ENCODE results near the gene CENATAC. TPM values are rescaled to one million over a fixed set of nuclear protein-coding genes. Genes with fewer than 3 reads are reported as not detected.
"Not testable (repeated sequence)": the region's sequence is repeated elsewhere in the genome, so short reads cannot be mapped to it uniquely, and the experiment has no call there.

The CENATAC gene
- total RNA-seq, 2 experiments from 2014 or later = 43.4 to 47.1 TPM

- CTCF ChIA-PET = interaction anchor here (0.9 to 2.5 kb wide), 11 partner anchors 9 to 149 kb away, joined by 3 to 9 read pairs (median 4); partner anchors contain the start of genes DPAGT1, HINFP, RPS25 and TRAPPC4
- H3K4me1 Mint-ChIP-seq = peaks cover 40% of the 10 kb centered on the region
- no peaks in the 10 kb centered on the region for H3K9me3 Mint-ChIP-seq (ENCODE audit: low read depth)
- no peaks in the 10 kb centered on the region for H3K27me3 Mint-ChIP-seq
- H3K27ac Mint-ChIP-seq = peak overlapping the region; percentile 68
- ATAC-seq (no peak), DNase-seq (peak; percentile 45)
- H3K4me3 Mint-ChIP-seq = peak overlapping the region; percentile 82
- H3K36me3 Mint-ChIP-seq = peaks cover 25% of the 10 kb centered on the region
Observed at GRCh38 chr11:119055901-119056300, 58.0 kb downstream of the CENATAC start.

- peak overlapping the region; percentile 82 for H3K4me3 Mint-ChIP-seq
- H3K4me1 Mint-ChIP-seq = peaks cover 40% of the 10 kb centered on the region
- peak; percentile 66 for DNase-seq
- no peaks in the 10 kb centered on the region for H3K27me3 Mint-ChIP-seq
- H3K36me3 Mint-ChIP-seq = peaks cover 26% of the 10 kb centered on the region
- ATAC-seq = peak; percentile 0
- peak overlapping the region; percentile 91 for H3K27ac Mint-ChIP-seq
- H3K9me3 Mint-ChIP-seq (ENCODE audit: low read depth) = no peaks in the 10 kb centered on the region
- CTCF ChIA-PET = interaction anchor here (0.7 to 2.5 kb wide), 12 partner anchors 11 to 205 kb away, joined by 3 to 9 read pairs (median 4); partner anchors contain the start of genes DPAGT1, HINFP, HMBS and RPS25
Observed at GRCh38 chr11:119056421-119056999, 58.6 kb downstream of the CENATAC start.

GRCh38 chr11:119057000-119057769 is 59.2 kb downstream of the CENATAC start, which contains the start of gene HYOU1:
TSS of gene HYOU1 (minus strand) at chr11:119057205. CDS start at chr11:119056160, 1,045 bp downstream.
- CTCF ChIA-PET = interaction anchor here (0.7 to 2.5 kb wide), 15 partner anchors 10 to 204 kb away, joined by 3 to 9 read pairs (median 4); partner anchors contain the start of genes CBL, DPAGT1, HINFP and HMBS
- H3K27me3 Mint-ChIP-seq = no peaks in the 10 kb centered on the region

GRCh38 chr11:119059128-119059527 is 61.2 kb downstream of the CENATAC start:
- H3K9me3 Mint-ChIP-seq (ENCODE audit: low read depth); CTCF ChIA-PET; H3K27ac Mint-ChIP-seq; H3K36me3 Mint-ChIP-seq; H3K27me3 Mint-ChIP-seq; DNase-seq; ATAC-seq: not testable (repeated sequence)
- peaks cover 27% of the 10 kb centered on the region for H3K4me1 Mint-ChIP-seq
- H3K4me3 Mint-ChIP-seq = peak overlapping the region; percentile 22

More at GRCh38 chr11:119057000-119057769, 59.2 kb downstream of the CENATAC start, which contains the start of gene HYOU1:
- ATAC-seq = peak; percentile 96
- H3K4me1 Mint-ChIP-seq = peaks cover 36% of the 10 kb centered on the region
- H3K4me3 Mint-ChIP-seq = peak within 1 kb of the TSS; percentile 82
- no peaks in the 10 kb centered on the region for H3K9me3 Mint-ChIP-seq (ENCODE audit: low read depth)
- peaks cover 24% of the 10 kb centered on the region for H3K36me3 Mint-ChIP-seq
- peak within 1 kb of the TSS; percentile 91 for H3K27ac Mint-ChIP-seq
- peak; percentile 99 for DNase-seq

- Mint-ChIP-seq H3K36me3 (peaks cover 5% of the 10 kb centered on the region), H3K4me3 (no peak overlapping the region), H3K27me3 (no peaks in the 10 kb centered on the region), H3K27ac (no peak overlapping the region), H3K9me3 (ENCODE audit: low read depth) (no peaks in the 10 kb centered on the region), H3K4me1 (peaks cover 26% of the 10 kb centered on the region)
- DNase-seq = no peak
- no peak for ATAC-seq
- CTCF ChIA-PET = interaction anchor here (1.0 to 1.5 kb wide), 2 partner anchors 108 to 277 kb away, joined by 3 read pairs; no protein-coding TSS in a partner anchor
Observed at GRCh38 chr11:119061256-119061655, 63.3 kb downstream of the CENATAC start.

GRCh38 chr11:119062779-119063178 is 64.8 kb downstream of the CENATAC start:
- ATAC-seq (no peak), DNase-seq (no peak)
- Mint-ChIP-seq H3K27me3 (no peaks in the 10 kb centered on the region), H3K9me3 (ENCODE audit: low read depth) (no peaks in the 10 kb centered on the region), H3K36me3 (peaks cover 5% of the 10 kb centered on the region), H3K27ac (no peak overlapping the region), H3K4me1 (peaks cover 32% of the 10 kb centered on the region), H3K4me3 (no peak overlapping the region)
- CTCF ChIA-PET = interaction anchor here (0.7 to 1.1 kb wide), 2 partner anchors 23 to 134 kb away, joined by 3 read pairs; no protein-coding TSS in a partner anchor

- ATAC-seq (peak; percentile 34), DNase-seq (peak; percentile 73)
- CTCF ChIA-PET = interaction anchor here (0.5 to 2.7 kb wide), 15 partner anchors 10 to 273 kb away, joined by 3 to 8 read pairs (median 4); partner anchors contain the start of genes CBL and HMBS
- peaks cover 35% of the 10 kb centered on the region for H3K4me1 Mint-ChIP-seq
- H3K27me3 Mint-ChIP-seq = no peaks in the 10 kb centered on the region
- peak overlapping the region; percentile 2 for H3K27ac Mint-ChIP-seq
- peaks cover 3% of the 10 kb centered on the region for H3K36me3 Mint-ChIP-seq
- no peaks in the 10 kb centered on the region for H3K9me3 Mint-ChIP-seq (ENCODE audit: low read depth)
- peak overlapping the region; percentile 42 for H3K4me3 Mint-ChIP-seq
Observed at GRCh38 chr11:119065369-119065768, 67.4 kb downstream of the CENATAC start.

Small RNAs within 50 kb of the gene (microRNA-seq; reads per million reads assigned to microRNA genes)
- not detected for gene MIR3656

Other genes starting within 250 kb of the CENATAC start
- 100 to 1,000 TPM; 127 to 153 TPM for gene DDX6, start 207.0 kb upstream of the CENATAC start, total RNA-seq
- gene CXCR5, start 114.2 kb upstream of the CENATAC start, total RNA-seq = under 1 TPM in 1 of 2 experiments, not detected in 1; 0.30 TPM
- 10 to 100 TPM; 33.9 to 44.0 TPM for gene BCL9L, start 72.2 kb upstream of the CENATAC start, total RNA-seq
- gene UPK2, start 41.8 kb upstream of the CENATAC start, total RNA-seq = not detected
- gene FOXR1, start 26.4 kb upstream of the CENATAC start, total RNA-seq = not detected
- gene RPS25, start 20.2 kb downstream of the CENATAC start, total RNA-seq = 1,000 to 10,000 TPM in 1 of 2 experiments, 100 to 1,000 TPM in 1; 945 to 1,070 TPM
- 10 to 100 TPM; 73.9 to 91.5 TPM for gene TRAPPC4, start 20.6 kb downstream of the CENATAC start, total RNA-seq
- gene SLC37A4, start 32.7 kb downstream of the CENATAC start, total RNA-seq = 10 to 100 TPM; 26.0 to 26.5 TPM
- gene HYOU1, start 59.1 kb downstream of the CENATAC start, total RNA-seq = 100 to 1,000 TPM; 108 to 163 TPM
- 10 to 100 TPM; 30.1 to 31.2 TPM for gene VPS11, start 69.7 kb downstream of the CENATAC start, total RNA-seq
- 10 to 100 TPM; 26.6 to 36.7 TPM for gene HMBS, start 86.7 kb downstream of the CENATAC start, total RNA-seq
- gene DPAGT1, start 103.7 kb downstream of the CENATAC start, total RNA-seq = 10 to 100 TPM; 65.1 to 77.1 TPM
- 10 to 100 TPM; 30.6 to 35.1 TPM for gene C2CD2L, start 109.2 kb downstream of the CENATAC start, total RNA-seq
- gene HINFP, start 123.4 kb downstream of the CENATAC start, total RNA-seq = 10 to 100 TPM; 40.4 to 43.0 TPM
- gene ABCG4, start 150.9 kb downstream of the CENATAC start, total RNA-seq = not detected
- gene NLRX1, start 170.6 kb downstream of the CENATAC start, total RNA-seq = 10 to 100 TPM; 21.2 to 22.2 TPM
- under 1 TPM; 0.19 to 0.35 TPM for gene NHERF4, start 187.3 kb downstream of the CENATAC start, total RNA-seq
- gene CBL, start 208.2 kb downstream of the CENATAC start, total RNA-seq = 10 to 100 TPM; 40.0 to 49.2 TPM

Data from activated CD8-positive, alpha-beta memory T cell treated with anti-CD3 and anti-CD28 coated beads, Interleukin-2, amount 10 ng/mL, durations not matched to agents 7 days and 5 days (primary cell).